ENCODE data around the gene KIAA1191. TPM values are rescaled to one million over a fixed set of nuclear protein-coding genes. Genes with fewer than 3 reads are reported as not detected.

The KIAA1191 gene
- total RNA-seq, 1 experiment from 2014 or later, result 99.0 TPM

GRCh38 chr5:176373100-176373818 lies 11.7 kb upstream of the KIAA1191 start:
- Histone ChIP-seq H3K27me3 (ENCODE audit: insufficient read depth, low read length) (no peaks in the 10 kb centered on the region), H4K20me1 (ENCODE audit: insufficient read depth) (no peaks in the 10 kb centered on the region), H3K9ac (ENCODE audit: low read length) (no peak overlapping the region), H3K9me2 (ENCODE audit: insufficient read depth) (no peaks in the 10 kb centered on the region), H2AFZ (ENCODE audit: low read depth, low read length, poor library complexity, severe bottlenecking) (no peak overlapping the region), H3K4me2 (ENCODE audit: low read length) (no peak overlapping the region), H3K4me3 (replicated peaks in 1 of 2; ENCODE audit: low read depth in 1 of 2, low read length in 2 of 2) (no peak overlapping the region), H3K4me1 (ENCODE audit: control insufficient read depth in 1 of 2, insufficient read depth in 2 of 2, low read length in 2 of 2) (peaks cover 12 to 21% of the 10 kb centered on the region in 2 experiments), H3K36me3 (ENCODE audit: control insufficient read depth in 1 of 2, insufficient read depth in 2 of 2, low read length in 2 of 2) (peaks cover 0 to 3% of the 10 kb centered on the region in 2 experiments; a peak in 1 of 4 replicates), H3K9me3 (ENCODE audit: control insufficient read depth in 1 of 2, insufficient read depth in 1 of 2, low read depth in 1 of 2, low read length in 2 of 2) (no peaks in the 10 kb centered on the region), H3K27ac (ENCODE audit: low read depth, low read length) (no peak overlapping the region), H3K79me2 (ENCODE audit: insufficient read depth, low read length) (no peaks in the 10 kb centered on the region)
- RAD21 ChIA-PET (ENCODE audit: low non-redundant PET in 1 of 2, low total read pairs in 2 of 2, uncharacterized antibody in 2 of 2, unreplicated experiment in 2 of 2), result no interaction called here
- intact Hi-C loops (cut with micrococcal nuclease), result no loop called here
- ATAC-seq (no peak), DNase-seq (ENCODE audit: low read depth, low spot score) (no peak)
- POLR2A ChIA-PET, result interaction anchor here (1.7 kb wide), 1 partner anchor 11 kb away, joined by 5 read pairs; the partner anchor contains the start of gene KIAA1191
- TF ChIP-seq MAX (IDR thresholded peaks at IDR 0.05), result no peak
- no peak for TF ChIP-seq JUND (IDR thresholded peaks at IDR 0.05)
- TF ChIP-seq EZH2phosphoT487 (IDR thresholded peaks at IDR 0.05; ENCODE audit: borderline replicate concordance), result no peak
- TF ChIP-seq ZBTB33 (IDR thresholded peaks at IDR 0.05; ENCODE audit: extremely low read depth, insufficient replicate concordance, low read length), result no peak
- TF ChIP-seq SIN3A (IDR thresholded peaks at IDR 0.05; ENCODE audit: low read depth), result no peak
- no peak for TF ChIP-seq ELF1 (IDR thresholded peaks at IDR 0.05; ENCODE audit: borderline replicate concordance, low read depth)
- TF ChIP-seq POLR2AphosphoS5 (IDR thresholded peaks at IDR 0.05; ENCODE audit: low read depth, low read length), result no peak
- TF ChIP-seq SRF (IDR thresholded peaks at IDR 0.05; ENCODE audit: low read depth), result no peak
- CTCF ChIA-PET, result no interaction called here
- BruUV-seq (replicated peaks), result no TSS peak
